ENCODE measurements around the gene TMEM245.

TMEM245 gene

DNA sequence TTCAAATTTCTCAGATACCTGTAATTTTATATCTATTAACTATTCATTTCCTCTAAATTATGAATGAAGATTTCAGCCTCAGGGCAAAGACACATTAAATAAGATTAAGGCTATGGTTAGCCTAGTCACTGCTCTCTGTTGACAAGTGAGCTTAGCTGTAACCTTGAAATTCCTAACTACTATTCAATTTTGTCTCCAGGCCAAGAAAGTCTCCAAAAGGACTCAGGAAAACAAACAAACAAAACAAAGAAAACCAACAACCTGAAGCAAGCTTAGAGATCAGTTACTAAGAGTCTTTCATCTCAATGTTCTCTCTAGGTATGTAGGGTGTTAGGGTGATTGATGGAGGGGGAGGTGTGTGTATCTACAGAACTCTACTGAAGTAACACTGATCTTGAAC is 96.9 kb downstream of the TMEM245 start:
- no peak for DNase-seq (ENCODE audit: low read depth)

DNA sequence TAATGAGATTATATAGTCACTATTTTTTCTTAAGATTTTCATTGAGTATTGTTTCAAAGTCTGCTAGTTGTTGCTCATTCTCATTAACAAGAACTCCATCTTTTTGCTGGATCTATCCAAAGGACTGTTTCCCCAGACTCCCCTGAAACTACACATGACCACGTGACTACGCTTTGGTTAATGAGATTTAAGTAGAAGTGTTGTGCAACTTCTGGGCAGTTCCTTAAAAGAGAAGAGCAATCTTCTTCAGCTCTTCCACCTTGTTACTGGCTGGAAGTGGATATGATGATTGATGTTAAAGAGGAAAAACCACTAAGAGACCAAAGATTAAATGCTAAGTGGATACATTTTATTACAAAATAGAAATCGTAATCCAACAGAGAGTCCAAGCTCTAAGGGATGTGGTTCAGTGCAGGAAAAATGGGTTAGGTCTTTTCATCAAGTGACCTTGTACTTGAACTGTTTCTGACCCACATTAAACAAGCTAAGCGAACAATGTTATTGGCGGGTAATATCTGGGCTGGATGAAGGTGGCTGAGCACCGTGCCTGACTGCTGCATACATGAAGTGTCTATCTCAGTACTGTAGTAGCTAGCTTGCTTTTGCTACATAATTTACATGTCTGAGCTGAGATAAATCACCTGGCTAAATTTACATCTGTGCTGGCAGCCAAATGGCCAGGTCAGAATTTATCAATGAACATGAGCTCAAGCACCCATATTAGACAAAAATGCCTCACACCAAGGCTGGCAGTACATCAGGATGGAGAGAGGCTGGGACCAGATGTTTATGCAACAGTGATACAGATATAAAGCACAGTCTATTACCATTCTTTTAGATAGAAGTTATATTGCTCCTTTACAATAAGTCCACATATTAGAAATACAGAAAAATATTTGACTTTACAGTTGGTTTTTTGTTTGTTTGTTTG is 98.9 kb downstream of the TMEM245 start:
- DNase-seq (ENCODE audit: low read depth), result no peak

DNA sequence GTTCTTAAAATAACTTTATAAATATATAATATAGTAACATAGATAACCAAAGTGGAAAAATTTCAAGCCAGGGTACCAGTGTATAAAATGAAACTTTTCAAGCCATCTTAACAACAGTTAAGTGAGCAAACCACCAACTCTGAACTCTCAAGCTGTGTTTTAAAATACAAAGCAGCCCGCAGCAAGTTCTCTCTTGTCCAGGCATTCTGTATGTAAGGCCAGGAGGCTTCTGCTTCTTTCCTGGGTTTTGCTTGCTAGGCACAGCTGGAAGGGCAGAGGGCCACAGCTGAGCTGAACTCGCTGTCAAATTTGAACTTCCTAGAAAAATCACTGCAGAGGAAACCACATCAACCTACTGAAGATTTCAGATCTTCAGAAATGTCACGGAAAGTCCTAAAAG is 99.6 kb downstream of the TMEM245 start:
- no peak for DNase-seq (ENCODE audit: low read depth)

- no peak for DNase-seq (ENCODE audit: low read depth)
Observed at GRCh38 chr9:109019420-109019819, 100.3 kb downstream of the TMEM245 start.

DNA sequence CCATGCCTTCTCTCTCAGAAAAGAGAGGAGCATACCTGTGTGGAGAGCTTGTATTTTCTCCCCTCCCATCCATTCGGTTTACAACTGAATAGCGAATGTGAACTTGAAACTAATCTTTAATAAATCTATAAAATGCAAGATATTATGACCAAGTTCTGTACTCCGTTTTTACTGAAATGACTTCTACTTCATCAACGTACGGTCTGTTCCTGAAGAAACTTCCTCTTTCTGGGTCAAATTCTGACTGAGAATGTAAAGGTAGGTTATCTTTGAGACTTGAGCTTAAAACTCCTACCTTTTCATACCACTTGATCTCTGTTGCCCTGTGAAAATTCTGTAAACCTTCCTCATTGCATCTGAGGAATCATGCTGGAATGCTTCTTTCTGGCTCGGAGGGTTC is 102.3 kb downstream of the TMEM245 start:
- DNase-seq (ENCODE audit: low read depth), result no peak

DNA sequence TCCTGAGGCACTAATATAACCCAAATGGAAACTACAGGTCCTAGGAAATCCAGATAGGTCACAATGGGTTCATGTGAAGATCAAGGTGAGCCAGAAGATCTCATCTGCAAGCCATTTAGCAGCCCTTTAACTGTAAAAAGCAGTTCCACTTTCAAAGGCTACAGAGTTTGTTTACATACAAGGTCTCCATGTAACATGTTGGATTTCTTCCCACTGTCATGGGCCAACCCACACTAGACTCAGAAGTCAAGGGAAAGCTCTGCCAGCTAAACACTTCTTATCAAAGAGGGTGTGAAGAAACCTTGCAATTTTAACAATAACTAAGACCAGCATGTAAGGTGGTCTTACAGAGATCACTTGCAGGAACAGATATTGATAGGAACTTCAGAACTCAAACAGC is 102.7 kb downstream of the TMEM245 start:
- no peak for DNase-seq (ENCODE audit: low read depth)

DNA sequence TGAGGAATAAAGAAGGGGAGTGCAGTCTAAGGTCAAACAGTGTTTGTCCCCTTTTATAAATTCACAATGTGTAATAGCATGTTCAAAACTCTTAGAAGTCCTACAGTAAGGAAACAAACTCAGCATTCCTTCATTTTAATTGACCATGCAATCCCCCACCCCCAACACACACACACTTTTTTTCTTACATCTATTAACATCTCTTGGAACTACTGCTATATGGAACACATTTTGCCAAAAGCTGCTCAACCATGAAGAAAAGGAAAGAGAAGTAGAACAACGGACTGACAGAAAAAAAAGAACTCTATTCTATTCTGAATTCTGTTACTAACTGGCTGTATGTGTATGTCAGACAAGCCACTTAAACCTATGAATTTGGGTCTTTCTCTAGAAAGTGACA is 103.6 kb downstream of the TMEM245 start:
- DNase-seq (ENCODE audit: low read depth), result no peak

- no peak for DNase-seq (ENCODE audit: low read depth)
Observed at GRCh38 chr9:109014608-109015280, 105.0 kb downstream of the TMEM245 start.

- DNase-seq (ENCODE audit: low read depth), result no peak
Observed at GRCh38 chr9:109013679-109014607, 105.8 kb downstream of the TMEM245 start.

- peak; percentile 86 for DNase-seq (ENCODE audit: low read depth)
Observed at GRCh38 chr9:109012876-109013678, 106.7 kb downstream of the TMEM245 start, which contains the start of gene CTNNAL1. CTNNAL1 (minus strand) TSS chr9:109013499; CDS start chr9:109013442, 57 bp downstream.

GRCh38 chr9:109012009-109012875 is 107.5 kb downstream of the TMEM245 start:
- DNase-seq (ENCODE audit: low read depth), result peak; percentile 22

GRCh38 chr9:109011231-109011671 is 108.5 kb downstream of the TMEM245 start:
- no peak for DNase-seq (ENCODE audit: low read depth)

GRCh38 chr9:109010746-109011145 is 109.0 kb downstream of the TMEM245 start:
- peak; percentile 42 for DNase-seq (ENCODE audit: low read depth)

- no peak for DNase-seq (ENCODE audit: low read depth)
Observed at GRCh38 chr9:109005678-109006077, 114.1 kb downstream of the TMEM245 start.

GRCh38 chr9:109003116-109003515 is 116.6 kb downstream of the TMEM245 start:
- DNase-seq (ENCODE audit: low read depth), result no peak

- DNase-seq (ENCODE audit: low read depth), result no peak
Observed at GRCh38 chr9:109002141-109002540, 117.6 kb downstream of the TMEM245 start.

DNA sequence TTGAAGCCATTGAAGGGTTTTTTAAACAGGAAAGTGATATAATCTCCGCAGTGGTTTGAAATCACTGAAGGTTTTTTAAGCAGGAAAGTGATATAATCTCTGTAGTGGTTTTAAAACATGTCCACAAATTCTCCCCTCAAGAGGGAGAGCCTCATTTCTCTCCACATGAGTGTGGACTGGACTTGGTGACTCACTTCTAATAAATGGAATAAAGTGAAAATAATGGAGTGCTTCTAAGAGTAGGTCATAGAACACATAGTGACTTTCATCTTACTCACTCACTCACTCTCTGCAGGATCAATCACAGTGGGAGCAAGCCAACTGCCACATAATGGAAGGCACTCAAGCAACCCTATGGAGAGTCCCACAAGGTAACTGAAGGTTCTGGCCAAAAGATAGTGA is 118.5 kb downstream of the TMEM245 start:
- no peak for DNase-seq (ENCODE audit: low read depth)

DNA sequence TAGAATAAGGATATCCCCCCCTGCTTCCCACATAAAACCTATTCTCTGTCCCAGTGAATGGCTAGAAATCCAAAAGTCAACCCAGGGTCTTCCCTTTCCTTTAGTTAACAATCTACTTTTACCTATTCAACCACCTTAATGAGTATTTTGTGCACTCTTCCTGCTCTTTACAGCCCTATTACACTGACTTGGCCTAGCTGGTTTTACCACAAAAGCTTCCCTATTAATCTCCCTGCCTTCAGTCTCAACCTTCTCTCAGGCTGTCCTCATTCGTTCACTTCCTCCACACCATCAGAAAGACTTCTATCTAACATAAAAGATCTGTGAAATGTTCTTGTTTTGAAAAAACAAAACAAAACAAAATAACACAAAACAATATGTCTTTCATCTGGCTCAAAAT is 122.6 kb downstream of the TMEM245 start:
- DNase-seq (ENCODE audit: low read depth), result no peak

- DNase-seq (ENCODE audit: low read depth), result no peak
Observed at GRCh38 chr9:108996643-108997042, 123.1 kb downstream of the TMEM245 start.

GRCh38 chr9:108994695-108995094 is 125.1 kb downstream of the TMEM245 start:
- no peak for DNase-seq (ENCODE audit: low read depth)
